NCI-H1436 treated with DMSO at 0.1 percent for 48 hours (cell line): ENCODE data around the gene PPT1.

Source experiments
- DNase-seq: peaks from one replicate; lab custom pipeline; 2025; lab: John Stamatoyannopoulos, UW

Gene PPT1

DNA sequence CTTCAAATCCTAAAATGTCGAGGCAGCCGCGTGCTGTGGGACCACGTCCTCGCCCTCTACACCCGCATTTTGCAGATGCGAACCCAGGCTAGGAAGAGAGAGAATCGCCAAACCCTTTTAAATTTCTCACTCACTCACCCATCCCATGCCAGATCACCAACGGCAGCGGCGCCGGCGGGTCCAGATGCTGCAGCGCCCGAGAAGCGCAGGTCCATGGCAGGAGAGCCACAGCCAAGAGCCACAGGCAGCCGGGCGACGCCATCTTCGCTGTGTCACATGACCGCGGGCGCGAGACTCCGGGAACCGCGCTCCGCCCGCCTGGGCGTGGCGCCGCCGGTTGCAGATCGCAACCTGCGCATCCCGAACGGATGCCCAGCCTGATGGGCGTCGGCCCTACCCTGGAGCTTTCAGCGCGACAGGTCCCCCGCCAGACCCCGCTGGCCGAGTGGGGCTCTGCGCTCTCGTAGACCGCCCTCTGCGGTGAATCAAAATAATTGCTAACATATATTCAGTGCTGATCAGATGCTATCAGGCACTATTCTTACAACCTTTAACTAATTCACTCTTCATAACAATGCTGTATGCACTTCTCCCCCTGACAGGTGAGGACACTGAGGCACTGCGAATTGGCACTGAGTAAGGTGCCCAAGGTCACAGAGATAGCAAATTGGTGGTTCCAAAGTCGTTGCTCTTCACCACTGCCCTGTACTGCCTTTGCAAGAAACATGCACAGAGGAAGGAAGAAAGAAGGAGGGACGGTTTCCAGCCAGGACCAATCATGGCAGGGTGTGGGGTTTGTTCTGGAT lies at the start of gene PPT1:
Gene PPT1 (minus strand): TSS at position 276 of the 806 bp plus-strand sequence. CDS start 14 bp downstream, at position 262.
- DNase-seq, result peak; percentile 30

DNA sequence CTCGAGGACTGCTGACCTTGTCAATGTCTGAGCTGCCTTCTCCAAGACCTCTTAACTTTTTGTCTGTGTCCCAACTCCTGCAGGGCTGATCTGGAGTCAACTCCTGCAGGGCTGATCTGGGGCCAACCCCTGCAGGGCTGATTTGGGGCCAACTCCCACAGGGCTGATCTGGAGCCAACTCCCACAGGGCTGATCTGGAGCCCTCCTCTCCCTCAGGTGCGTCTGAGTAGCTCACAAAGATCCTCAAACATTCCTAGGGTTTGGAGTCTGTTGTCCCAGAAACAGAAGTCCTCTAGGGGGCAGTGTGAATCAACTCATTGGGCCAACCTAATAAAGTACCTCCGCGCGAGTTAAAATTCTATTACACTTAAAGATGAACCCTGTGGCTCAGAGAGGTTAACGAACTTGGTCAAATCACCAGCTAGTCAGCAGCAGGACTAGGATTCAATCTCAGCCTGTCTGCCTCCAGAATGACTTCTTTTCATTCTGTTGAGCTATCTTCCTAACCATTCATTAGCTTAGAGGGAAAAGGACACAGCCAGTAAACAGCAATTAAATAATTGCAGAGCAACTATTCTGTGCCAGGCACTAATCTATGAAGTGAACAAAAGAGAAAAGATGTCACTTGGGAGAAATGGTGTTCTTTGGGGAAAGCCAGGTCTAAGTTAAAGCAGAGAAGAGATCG lies 47.0 kb upstream of the PPT1 start:
- peak; percentile 8 for DNase-seq

DNA sequence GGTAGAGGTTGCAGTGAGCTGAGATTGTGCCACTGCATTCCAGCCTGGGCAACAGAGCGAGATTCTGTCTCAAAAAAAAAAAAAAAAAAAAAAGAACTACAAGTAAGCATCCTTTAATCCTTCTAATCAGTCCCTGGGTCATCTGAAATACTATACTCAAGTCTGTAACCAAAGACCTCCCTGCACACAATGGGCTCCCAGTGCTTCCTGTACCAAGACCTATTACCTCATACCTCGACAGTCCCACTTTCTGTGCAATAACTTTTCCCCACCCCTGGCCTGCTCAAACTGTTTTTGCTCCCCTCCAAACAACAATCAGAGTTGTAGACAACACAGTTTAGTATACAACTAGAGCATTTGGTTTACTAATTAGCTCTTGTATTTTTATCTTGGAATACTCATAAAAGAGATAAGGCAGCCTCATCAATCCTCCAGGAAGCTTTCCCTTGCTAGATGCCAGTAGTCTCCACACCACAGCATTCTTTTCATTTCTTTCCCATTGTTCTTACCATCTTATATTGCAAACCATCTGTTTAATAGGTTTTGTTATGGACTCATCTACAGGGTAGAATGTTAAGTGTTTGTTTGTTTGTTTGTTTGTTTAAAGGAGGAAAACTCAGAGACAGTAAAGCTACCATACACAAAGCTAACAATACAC lies 45.0 kb upstream of the PPT1 start:
- no peak for DNase-seq

DNA sequence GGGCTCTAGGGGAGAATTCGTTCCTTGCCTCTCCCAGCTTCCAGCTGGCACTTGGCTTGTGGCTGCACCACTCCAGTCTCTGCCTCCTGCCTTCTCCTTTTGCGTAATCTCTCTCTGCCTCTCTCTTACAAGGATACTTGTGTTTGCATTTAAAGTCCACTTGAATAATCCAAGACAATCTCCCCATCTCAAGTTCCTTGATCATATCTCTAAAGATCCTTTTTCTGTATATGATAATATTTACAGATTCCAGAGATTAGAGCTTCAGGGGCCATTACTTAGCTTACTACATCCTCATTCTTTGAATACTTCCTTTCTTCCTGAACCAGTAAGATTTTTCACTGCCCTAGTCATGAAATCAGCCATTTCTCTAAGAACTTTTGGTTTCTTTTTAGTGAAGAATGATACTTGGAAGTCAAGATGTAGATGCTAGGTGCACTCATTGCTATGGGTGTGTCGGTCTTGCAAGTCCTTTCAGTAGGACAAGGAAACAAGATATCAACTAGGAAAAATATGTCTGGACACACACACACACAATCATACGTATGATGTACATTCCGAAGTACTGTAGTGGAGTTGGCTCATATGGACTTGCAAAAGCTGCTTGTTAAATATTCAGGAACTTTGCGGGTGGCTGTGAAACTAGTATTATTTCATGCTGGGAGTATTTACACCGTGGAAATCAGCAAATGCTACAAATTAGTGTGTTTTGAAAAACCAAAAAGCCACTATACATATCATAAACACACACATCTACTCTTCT lies 43.3 kb upstream of the PPT1 start:
- no peak for DNase-seq

DNA sequence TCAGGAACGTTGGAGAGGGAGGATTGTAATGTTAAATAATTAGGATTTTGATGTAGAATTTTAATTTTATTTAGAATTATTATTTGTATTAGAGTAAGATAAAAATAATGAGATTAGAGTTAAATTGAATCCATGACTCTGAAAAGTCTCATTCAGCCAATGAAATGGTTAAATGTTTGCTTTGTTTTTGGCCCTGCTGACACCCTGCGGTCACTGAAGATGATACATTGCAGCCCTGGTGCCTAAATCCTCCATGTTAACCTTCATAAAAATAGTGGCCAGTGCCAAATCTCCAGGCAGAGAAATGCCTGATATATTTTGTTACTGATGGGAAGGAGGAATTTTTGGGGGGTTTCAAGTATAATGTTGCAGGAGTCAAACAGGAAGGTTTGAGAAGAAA lies 36.8 kb upstream of the PPT1 start:
- DNase-seq, result no peak

DNA sequence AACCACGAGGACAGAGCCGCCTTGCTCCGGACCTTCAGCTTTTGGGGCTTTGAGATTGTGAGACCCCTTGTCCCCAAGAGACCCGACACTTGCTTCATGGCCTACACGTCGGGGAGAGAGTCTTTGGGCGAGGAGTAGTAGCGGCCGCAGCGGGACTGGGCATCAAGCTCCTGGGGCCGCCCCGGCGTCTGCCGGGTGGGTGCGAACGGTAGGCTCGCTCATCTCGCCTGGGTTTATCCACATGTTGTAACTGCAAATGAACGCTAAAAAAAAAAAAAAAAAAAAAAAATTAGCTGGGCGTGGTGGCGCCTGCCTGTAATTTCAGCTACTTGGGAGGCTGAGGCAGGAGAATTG lies 36.2 kb upstream of the PPT1 start:
- DNase-seq, result no peak

DNA sequence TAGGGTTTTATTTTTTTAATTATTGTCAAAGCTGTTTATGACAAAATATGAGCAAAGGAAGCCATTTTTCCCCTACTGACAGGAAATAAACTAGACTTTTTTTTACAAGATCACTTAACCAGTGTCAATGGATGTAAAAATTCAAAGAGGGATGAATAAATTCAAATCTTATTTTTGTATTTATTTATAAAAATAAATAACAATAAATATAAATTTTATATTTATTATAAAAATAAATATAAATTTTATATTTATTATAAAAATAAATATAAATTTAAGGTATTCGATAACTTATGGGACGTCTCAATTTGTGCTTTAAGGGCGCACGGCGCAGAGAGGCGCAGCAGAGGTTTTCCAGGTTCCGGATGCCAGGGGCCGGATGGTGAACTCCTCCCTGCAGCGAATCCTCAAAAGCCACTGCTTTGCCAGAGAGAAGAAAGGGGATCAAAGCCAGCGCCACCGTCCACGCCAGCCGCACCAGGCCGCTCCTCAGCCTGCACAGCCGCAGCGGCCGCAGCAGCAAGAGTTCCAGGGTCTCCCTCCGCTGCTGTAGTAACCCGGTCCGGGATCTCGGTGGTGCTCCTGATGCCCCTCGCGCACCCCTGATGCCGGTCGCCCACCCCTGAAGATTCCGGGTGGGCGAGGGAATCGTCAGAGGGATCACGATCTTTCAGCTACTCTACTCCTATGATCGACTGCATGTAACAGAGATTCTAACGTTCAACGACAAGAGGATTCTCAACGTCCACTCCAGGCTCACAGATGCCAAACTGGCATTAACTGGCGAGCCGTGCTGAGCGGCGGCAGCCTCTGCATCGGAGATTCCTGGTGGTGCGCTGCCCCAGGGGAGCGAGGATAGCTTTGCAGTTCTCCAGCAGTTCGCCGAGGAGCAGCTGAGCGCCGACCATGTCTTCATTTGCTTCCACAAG lies 35.6 kb upstream of the PPT1 start:
- no peak for DNase-seq

DNA sequence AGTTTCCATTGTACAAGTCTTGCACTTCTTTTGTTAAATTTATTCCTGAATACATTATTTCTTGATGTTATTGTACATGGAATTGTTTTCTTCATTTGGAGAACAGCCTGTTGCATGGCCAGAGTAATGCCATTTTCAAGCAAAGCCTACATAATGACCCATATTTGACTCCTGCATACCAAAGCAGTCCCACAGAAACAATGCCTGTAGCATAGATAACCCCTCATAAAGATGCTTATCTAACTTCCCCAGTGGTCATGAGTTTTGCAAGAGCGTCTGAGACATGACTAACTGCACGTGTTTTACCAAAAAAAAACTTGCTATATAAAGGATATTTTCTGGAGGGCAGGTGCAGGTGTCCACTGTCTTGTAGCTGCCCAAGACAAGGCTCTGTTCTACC lies 33.8 kb upstream of the PPT1 start:
- no peak for DNase-seq

DNA sequence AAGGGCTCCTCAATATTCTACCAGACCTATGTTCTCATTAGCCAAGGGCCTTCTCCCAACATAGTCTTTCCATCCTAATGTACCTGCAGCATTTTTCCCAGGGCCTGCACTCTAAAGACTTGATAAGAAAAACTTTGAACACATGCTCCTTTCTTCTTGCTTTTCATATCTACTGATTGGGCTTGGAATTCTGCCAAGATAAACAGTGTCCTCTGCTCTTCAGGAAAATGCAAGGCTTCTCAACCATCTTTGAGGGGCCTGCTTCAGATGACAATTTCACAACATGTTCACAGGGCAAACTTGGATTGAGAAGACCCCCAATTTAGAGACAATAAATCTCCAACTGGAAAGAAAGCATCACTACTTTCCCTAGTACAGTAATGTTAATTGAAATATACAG lies 25.8 kb upstream of the PPT1 start:
- no peak for DNase-seq

DNA sequence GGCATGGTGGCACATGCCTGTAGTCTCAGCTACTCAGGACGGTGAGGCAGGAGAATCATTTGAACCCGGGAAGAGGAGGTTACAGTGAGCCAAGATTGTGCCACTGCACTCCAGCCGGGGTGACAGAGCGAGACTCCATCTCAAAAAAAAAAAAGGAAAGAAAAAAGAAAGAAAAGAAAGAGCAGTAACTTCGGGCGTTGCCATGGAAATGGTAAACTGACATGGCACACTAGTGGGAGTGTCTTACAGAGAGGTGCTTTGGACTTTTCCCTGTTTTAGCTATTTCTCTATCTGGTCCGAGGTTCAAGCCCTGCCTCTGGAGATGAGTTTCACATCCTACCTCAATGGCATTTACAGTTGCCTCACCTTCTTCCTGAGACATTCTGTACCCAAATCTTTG lies 23.1 kb upstream of the PPT1 start:
- DNase-seq, result no peak

DNA sequence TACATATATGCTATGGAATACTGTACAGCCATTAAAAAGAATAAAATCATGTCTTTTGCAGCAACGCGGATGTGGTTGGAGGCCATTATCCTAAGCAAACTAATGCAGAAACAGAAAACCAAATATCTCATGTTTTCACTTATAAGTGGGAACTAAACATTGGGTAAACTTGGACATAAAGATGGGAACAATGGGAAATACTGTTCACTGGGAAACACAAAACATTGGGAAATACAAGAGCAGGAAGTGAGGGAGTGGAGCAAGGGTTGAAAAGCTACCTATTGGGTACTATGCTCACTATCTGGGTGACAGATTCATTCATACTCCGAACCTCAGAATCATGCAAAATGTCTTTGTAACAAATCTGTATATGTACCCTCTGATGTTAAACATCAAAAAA lies 17.3 kb upstream of the PPT1 start:
- no peak for DNase-seq

DNA sequence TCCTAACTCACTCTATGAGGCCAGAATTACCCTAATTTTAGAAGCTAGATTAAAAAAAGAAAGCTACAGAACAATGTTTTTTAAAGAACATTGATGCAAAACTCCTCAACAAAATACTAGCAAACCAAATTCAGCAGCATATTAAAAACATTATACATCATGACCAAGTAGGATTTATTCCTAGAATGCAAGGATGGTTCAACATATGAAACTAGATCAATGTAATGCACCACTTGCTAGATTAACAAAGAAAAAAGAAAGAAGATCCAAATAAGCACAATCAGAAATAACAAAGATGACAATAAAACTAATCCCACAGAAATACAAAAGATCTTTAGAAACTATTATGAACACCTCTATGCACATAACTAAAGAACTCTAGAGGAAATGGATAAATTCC lies 13.3 kb upstream of the PPT1 start:
- no peak for DNase-seq

DNA sequence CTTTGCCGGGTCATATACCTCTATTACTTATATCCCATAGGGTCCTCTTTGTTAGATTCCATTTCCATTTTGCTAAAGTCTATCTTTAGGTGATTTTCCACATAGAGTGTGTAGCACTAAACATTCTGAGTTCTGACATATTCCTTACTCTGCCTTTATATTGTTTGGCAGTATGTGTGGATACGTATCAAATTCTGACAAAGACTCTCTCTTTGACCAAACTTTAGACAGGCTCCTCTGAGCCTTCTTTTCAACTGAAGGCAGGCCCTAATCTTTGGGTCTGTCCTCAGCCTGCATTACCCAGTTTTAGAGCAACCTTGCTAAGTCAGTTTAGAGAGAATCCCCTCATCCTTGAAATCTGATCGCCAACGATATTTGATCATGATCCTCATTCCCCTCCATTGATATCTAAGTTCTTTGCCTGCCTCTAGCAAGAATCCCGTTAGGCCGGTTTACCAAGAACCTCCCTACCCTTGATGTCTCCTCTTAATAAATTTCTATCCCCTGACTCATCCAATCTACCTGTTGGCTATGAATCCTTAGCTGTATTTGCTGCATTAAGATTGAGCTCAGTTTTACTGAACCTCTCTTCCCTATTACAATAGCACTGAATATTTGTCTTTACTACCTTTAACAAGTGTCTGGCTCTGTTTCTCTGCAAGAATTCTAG lies 10.4 kb upstream of the PPT1 start:
- no peak for DNase-seq

DNA sequence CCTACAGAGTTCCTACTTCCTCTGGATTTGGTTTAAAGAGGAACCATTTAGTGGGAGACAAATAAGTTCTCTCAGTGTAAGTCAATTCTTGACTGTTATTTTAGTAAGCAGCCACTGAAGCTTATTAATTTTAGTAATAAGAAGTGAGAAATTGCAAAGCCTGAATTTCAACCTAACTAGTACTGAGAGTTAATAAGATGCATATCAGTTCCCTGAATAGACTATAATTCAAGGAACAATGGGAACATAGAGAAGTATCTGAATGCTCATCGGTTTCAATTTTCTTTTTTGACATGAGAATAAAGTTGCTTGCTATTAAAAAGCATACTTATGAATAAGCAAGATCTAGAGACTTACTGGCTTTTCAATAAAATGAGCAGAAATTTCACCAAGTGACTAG lies 8.0 kb upstream of the PPT1 start:
- DNase-seq, result no peak

DNA sequence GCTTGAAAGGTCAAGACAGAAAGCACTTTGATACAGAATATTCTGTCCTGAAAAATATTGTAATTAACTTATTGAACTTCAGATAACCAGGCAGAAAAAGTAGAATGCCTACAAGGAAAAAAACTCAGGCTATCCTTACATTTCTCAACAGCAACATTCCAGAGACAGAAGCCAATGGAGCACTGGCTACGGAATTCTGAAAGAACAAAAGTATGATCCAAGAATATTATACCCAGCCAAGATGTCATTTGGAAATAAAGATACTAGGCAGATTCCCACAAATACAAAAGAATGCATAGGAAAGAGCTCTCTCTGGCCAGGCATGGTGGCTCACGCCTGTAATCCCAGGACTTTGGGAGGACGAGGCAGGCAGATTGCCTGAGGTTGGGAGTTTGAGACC lies 5.8 kb upstream of the PPT1 start:
- DNase-seq, result no peak

DNA sequence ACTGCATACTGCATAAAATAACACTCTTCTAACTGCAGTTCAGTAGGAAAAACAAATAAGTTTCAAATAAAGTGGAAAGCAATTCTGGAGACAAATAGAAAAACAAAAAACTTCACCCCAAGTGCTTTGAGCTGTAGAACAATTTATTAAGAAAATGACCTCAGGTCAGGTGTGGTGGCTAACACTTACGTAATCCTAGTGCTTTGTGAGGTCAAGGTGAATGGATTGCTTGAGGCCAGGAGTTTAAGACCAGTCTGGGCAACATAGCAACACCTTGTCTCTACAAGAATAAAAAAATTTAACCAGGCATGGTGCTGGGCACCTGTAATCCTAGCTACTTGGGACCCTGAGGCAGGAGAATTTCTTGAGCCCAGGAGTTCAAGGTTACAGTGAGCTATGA lies 5.0 kb upstream of the PPT1 start:
- DNase-seq, result no peak

DNA sequence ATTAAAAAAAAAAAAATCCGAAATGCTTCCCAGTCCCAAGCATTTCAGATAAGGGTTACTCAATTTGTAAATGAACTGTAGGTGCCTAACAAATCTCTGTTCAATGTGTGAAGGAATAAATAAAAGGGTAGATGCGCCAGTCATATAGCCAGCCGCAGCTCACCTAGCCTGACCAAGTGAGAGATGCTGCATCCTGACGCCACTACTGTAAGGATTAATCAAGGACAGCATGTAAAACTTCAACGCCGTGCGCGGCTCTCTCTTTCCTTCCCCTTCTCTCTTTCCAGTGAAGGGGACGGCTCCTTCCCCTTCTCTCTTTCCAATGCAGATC lies 441 bp downstream of the PPT1 start:
- DNase-seq, result no peak

DNA sequence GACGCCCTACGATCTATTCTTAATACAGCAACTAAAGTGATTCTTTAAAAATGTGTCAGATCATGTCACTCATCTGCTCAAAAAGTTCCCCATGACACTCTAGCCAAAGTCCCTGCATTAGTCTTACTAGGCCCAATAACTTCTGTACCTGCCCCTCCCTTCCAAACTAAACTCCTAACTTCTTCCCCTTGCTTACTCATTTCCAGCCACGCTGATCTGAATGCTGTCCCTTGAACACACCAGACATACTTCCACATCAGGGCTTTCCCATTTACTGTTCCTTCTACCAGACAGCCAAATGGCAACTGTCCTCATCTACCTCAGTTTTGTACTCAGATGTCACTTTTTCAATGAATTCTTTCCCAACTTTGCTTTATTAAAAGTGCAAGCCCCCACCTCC lies 1.2 kb downstream of the PPT1 start:
- DNase-seq, result no peak

DNA sequence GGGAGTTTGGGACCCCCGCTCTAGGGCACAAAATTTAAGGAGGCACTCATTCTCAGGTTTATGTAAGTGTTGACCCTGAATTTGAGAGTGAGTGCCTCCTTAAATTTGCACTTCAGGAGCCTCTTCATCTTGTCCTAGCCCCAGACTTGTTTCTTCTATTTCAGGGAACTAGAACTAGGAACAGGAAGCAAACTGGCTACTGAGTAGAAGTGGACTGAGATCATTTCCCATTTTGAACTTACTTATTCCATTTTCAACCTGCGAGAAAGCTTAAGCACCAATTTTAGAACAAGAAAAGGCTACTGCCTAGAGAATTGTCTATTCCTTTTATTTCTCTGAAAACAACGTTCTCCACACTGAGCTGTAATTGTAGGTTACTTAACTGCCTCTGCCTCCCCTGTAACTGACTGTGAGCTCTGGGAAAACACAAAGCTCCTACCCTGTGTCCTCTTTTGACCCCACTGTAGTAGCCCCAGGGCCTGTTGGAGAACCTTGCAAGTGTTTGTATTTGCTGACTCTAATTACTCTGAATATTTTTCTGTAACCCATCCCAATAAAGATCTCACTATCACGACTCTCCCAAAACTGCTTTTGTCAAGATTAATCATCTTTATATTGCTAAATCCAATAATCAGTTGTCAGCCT lies 2.5 kb downstream of the PPT1 start:
- no peak for DNase-seq
